HEK293 (cell line): ENCODE data around the gene GRIK4.

ENCODE experiments used
- CTCF ChIP-seq: fragments of 450-650 bp; formaldehyde crosslinking; IDR thresholded peaks from 2 replicates; pipeline ENCODE4 v1.5.1; 2016; ENCODE audit warnings: missing biosample characterization, missing genetic modification characterization
- HOXD13 ChIP-seq: sonication (generic); formaldehyde crosslinking; IDR thresholded peaks from 2 replicates; pipeline ENCODE4 v1.8.0; 2022; ENCODE audit warnings: missing genetic modification reagents, borderline replicate concordance
- MZF1 ChIP-seq: fragments of 450-650 bp; formaldehyde crosslinking; IDR thresholded peaks from 2 replicates; pipeline ENCODE4 v1.5.1; 2017; ENCODE audit warnings: missing biosample characterization, missing genetic modification characterization, borderline replicate concordance
- PATZ1 ChIP-seq: fragments of 450-650 bp; formaldehyde crosslinking; IDR thresholded peaks from 2 replicates; pipeline ENCODE4 v1.5.1; 2016; ENCODE audit warnings: missing biosample characterization, missing genetic modification characterization
- SALL2 ChIP-seq: fragments of 450-650 bp; formaldehyde crosslinking; IDR thresholded peaks from 2 replicates; pipeline ENCODE4 v1.5.0; 2017; ENCODE audit warnings: missing biosample characterization, mild to moderate bottlenecking, missing genetic modification characterization, borderline replicate concordance
- YY1 ChIP-seq: fragments of 450-650 bp; formaldehyde crosslinking; IDR thresholded peaks from 2 replicates; pipeline ENCODE4 v1.5.1; 2018; ENCODE audit warnings: missing biosample characterization, missing genetic modification characterization
- ZNF350 ChIP-seq: fragments of 450-650 bp; formaldehyde crosslinking; IDR thresholded peaks from 2 replicates; pipeline ENCODE4 v1.5.0; 2017; ENCODE audit warnings: missing biosample characterization, mild to moderate bottlenecking, missing genetic modification characterization
- ZNF664 ChIP-seq: fragments of 450-650 bp; formaldehyde crosslinking; IDR thresholded peaks from 2 replicates; pipeline ENCODE4 v1.5.1; 2016; ENCODE audit warnings: missing biosample characterization, missing genetic modification characterization
- ZSCAN30 ChIP-seq: fragments of 450-650 bp; IDR thresholded peaks from 2 replicates; pipeline ENCODE4 v1.5.1; 2018; ENCODE audit warnings: missing biosample characterization, mild to moderate bottlenecking, missing genetic modification characterization, moderate library complexity
- ZSCAN5A ChIP-seq: fragments of 450-650 bp; formaldehyde crosslinking; IDR thresholded peaks from 2 replicates; pipeline ENCODE4 v1.5.1; 2016; ENCODE audit warnings: missing biosample characterization, missing genetic modification characterization

- TF ChIP-seq CTCF (tag by site-specific recombination): no peak
- no peak for TF ChIP-seq MZF1 (tag by site-specific recombination)
- TF ChIP-seq SALL2 (tag by site-specific recombination): no peak
- TF ChIP-seq PATZ1 (tag by site-specific recombination): no peak
- no peak for TF ChIP-seq ZNF664 (tag by site-specific recombination)
- TF ChIP-seq YY1 (tag by site-specific recombination): no peak
- no peak for TF ChIP-seq ZSCAN30 (tag by site-specific recombination)
- TF ChIP-seq ZSCAN5A (tag by site-specific recombination): no peak
- TF ChIP-seq HOXD13 (CRISPR knock-in tag): no peak
- TF ChIP-seq ZNF350 (tag by site-specific recombination): no peak
Measured at GRCh38 chr11:120877746-120878365, 366.3 kb downstream of the GRIK4 start.
